GM23338 (cell line): ENCODE results near the gene CNTN1. TPM values are rescaled to one million over a fixed set of nuclear protein-coding genes. Genes with fewer than 3 reads are reported as not detected.

Experiments
- ATAC-seq: fragments of 200-7000 bp; cut with Tn5 transposase; 3 replicates; pipeline ENCODE4 v1.9.1; 2020
- DNase-seq: peaks from one replicate; pipeline ENCODE4 v3.0.0-alpha.2; 2015; ENCODE audit warnings: low spot score
- H2AFZ ChIP-seq: fragments of 200-600 bp; sonication (generic); 2 replicates; pipeline ENCODE4 v1.8.0; 2016; ENCODE audit warnings: antibody characterized with exemption, mild to moderate bottlenecking, moderate library complexity
- H3F3A ChIP-seq: fragments of 200-600 bp; sonication (generic); replicated peaks from 2 replicates; pipeline ENCODE4 v1.8.0; 2017; ENCODE audit warnings: antibody characterized with exemption, mixed run types, low read depth
- H3K27ac ChIP-seq: fragments of 200-600 bp; sonication (generic); 2 replicates; pipeline ENCODE4 v1.6.1; 2016; ENCODE audit warnings: low read depth
- H3K27me3 ChIP-seq: fragments of 200-600 bp; sonication (generic); 2 replicates; pipeline ENCODE4 v1.8.0; 2016; ENCODE audit warnings: mild to moderate bottlenecking, mixed run types, moderate library complexity; ENCODE audit not compliant: insufficient read depth
- H3K36me3 ChIP-seq: fragments of 200-600 bp; sonication (generic); 2 replicates; pipeline ENCODE4 v1.8.0; 2016; ENCODE audit warnings: mild to moderate bottlenecking; ENCODE audit not compliant: insufficient read depth
- H3K4me1 ChIP-seq: fragments of 200-600 bp; sonication (generic); 2 replicates; pipeline ENCODE4 v1.8.0; 2016; ENCODE audit warnings: mild to moderate bottlenecking, moderate library complexity; ENCODE audit not compliant: insufficient read depth
- H3K4me2 ChIP-seq: fragments of 200-600 bp; sonication (generic); 2 replicates; pipeline ENCODE4 v1.7.1; 2017; ENCODE audit warnings: mixed run types
- H3K4me3 ChIP-seq: fragments of 200-600 bp; sonication (generic); 2 replicates; pipeline ENCODE4 v1.6.1; 2016; ENCODE audit warnings: mixed run types
- H3K79me2 ChIP-seq: fragments of 200-600 bp; sonication (generic); replicated peaks from 2 replicates; pipeline ENCODE4 v1.8.0; 2017; ENCODE audit warnings: mild to moderate bottlenecking; ENCODE audit not compliant: insufficient read depth
- H3K9me2 ChIP-seq: fragments of 200-600 bp; sonication (generic); 2 replicates; pipeline ENCODE4 v1.8.0; 2017; ENCODE audit not compliant: insufficient read depth
- H4K20me1 ChIP-seq: fragments of 200-600 bp; sonication (generic); replicated peaks from 2 replicates; pipeline ENCODE4 v1.8.0; 2017; ENCODE audit warnings: mild to moderate bottlenecking; ENCODE audit not compliant: insufficient read depth
- H3K27ac Mint-ChIP-seq: 2 replicates; pipeline ENCODE4 v1.8.0; 2020; ENCODE audit warnings: inconsistent platforms, mild to moderate bottlenecking, moderate library complexity, mixed read lengths
- H3K27me3 Mint-ChIP-seq: 3 replicates; pipeline ENCODE4 v1.8.0; 2022; ENCODE audit warnings: low read depth, mild to moderate bottlenecking, moderate library complexity, mixed read lengths, inconsistent platforms; ENCODE audit not compliant: insufficient read depth, poor library complexity
- H3K36me3 Mint-ChIP-seq: 3 replicates; pipeline ENCODE4 v1.8.0; 2021; ENCODE audit warnings: low read depth, mild to moderate bottlenecking, inconsistent platforms, moderate library complexity, mixed read lengths
- H3K4me1 Mint-ChIP-seq: 3 replicates; pipeline ENCODE4 v1.8.0; 2020; ENCODE audit warnings: mild to moderate bottlenecking, inconsistent platforms, mixed read lengths
- H3K4me3 Mint-ChIP-seq: 3 replicates; pipeline ENCODE4 v1.8.0; 2021; ENCODE audit warnings: moderate library complexity, mild to moderate bottlenecking, inconsistent platforms, mixed read lengths
- H3K9me3 Mint-ChIP-seq: 3 replicates; pipeline ENCODE4 v1.8.0; 2020; ENCODE audit warnings: moderate library complexity, mild to moderate bottlenecking, inconsistent platforms, mixed read lengths
- CREB1 ChIP-seq: fragments of 250-450 bp; sonication (Bioruptor Pico); IDR thresholded peaks from 2 replicates; pipeline ENCODE4 v1.5.0; 2020; ENCODE audit warnings: low read depth, mild to moderate bottlenecking, moderate library complexity
- EZH2 ChIP-seq: fragments of 200-600 bp; sonication (generic); IDR thresholded peaks from one replicate; pipeline ENCODE4 v1.8.0; 2017; ENCODE audit warnings: antibody characterized with exemption, mild to moderate bottlenecking, low read depth; ENCODE audit not compliant: unreplicated experiment
- EZH2phosphoT487 ChIP-seq: fragments of 200-600 bp; sonication (generic); IDR thresholded peaks from one replicate; pipeline ENCODE4 v1.8.1; 2018; ENCODE audit warnings: antibody characterized with exemption; ENCODE audit not compliant: unreplicated experiment
- JUNB ChIP-seq: IDR thresholded peaks from one replicate; pipeline ENCODE4 v1.6.1; 2016; ENCODE audit warnings: antibody characterized with exemption; ENCODE audit not compliant: unreplicated experiment
- NANOG ChIP-seq: IDR thresholded peaks from 2 replicates; pipeline ENCODE4 v1.6.1; 2016; ENCODE audit warnings: antibody characterized with exemption, borderline replicate concordance
- POLR2AphosphoS5 ChIP-seq: IDR thresholded peaks from 2 replicates; pipeline ENCODE4 v1.6.1; 2016; ENCODE audit warnings: antibody characterized with exemption, low read depth
- STAT1 ChIP-seq: IDR thresholded peaks from one replicate; pipeline ENCODE4 v1.6.1; 2016; ENCODE audit warnings: antibody characterized with exemption; ENCODE audit not compliant: unreplicated experiment
- ZNF114 ChIP-seq: fragments of 250-450 bp; sonication (Bioruptor Pico); IDR thresholded peaks from 2 replicates; pipeline ENCODE4 v1.5.0; 2020; ENCODE audit warnings: mild to moderate bottlenecking, moderate library complexity
- ZNF331 ChIP-seq: fragments of 250-450 bp; sonication (Bioruptor Pico); IDR thresholded peaks from 2 replicates; pipeline ENCODE4 v1.5.0; 2020; ENCODE audit warnings: low read depth, mild to moderate bottlenecking, moderate library complexity
- polyA plus RNA-seq: library from polyadenylated mRNA; unstranded; fragments of >200 nt; fragmentation: Nextera tagmentation; extraction: Ambion mirVana; gene quantifications from 2 replicates; pipeline ENCODE4 v1.2.1, GENCODE V29; 2016
- total RNA-seq: library from RNA; depleted of rRNA; stranded (reverse); fragments of >200 nt; shearing (Covaris generic); gene quantifications from 2 replicates; pipeline ENCODE4 v1.2.3, GENCODE V29; 2014
- TF ChIP-seq, protein P1 (sequence below), 2 experiments: fragments of 200-600 bp in 1 of 2; sonication (generic) in 1 of 2; conservative IDR thresholded peaks; 2 replicates each; pipeline versions ENCODE4 v1.5.1 to v1.6.1; 2016 to 2017; ENCODE audit warnings: antibody characterized with exemption in 2 of 2, low read depth in 2 of 2, mild to moderate bottlenecking in 2 of 2, moderate library complexity in 1 of 2
- TF ChIP-seq, protein P2 (sequence below): IDR thresholded peaks from 2 replicates; pipeline ENCODE4 v1.6.1; 2016; ENCODE audit warnings: antibody characterized with exemption
- TF ChIP-seq, protein P3 (sequence below): fragments of 250-450 bp; sonication (Bioruptor Pico); IDR thresholded peaks from 2 replicates; pipeline ENCODE4 v1.5.0; 2020; ENCODE audit warnings: mild to moderate bottlenecking, moderate library complexity
- TF ChIP-seq, protein P4 (sequence below): IDR thresholded peaks from one replicate; pipeline ENCODE4 v1.6.1; 2018; ENCODE audit warnings: antibody characterized with exemption; ENCODE audit not compliant: unreplicated experiment

Gene CNTN1
- total and polyA plus RNA-seq, 2 experiments from 2014 or later: 5.0 to 27.0 TPM

DNA sequence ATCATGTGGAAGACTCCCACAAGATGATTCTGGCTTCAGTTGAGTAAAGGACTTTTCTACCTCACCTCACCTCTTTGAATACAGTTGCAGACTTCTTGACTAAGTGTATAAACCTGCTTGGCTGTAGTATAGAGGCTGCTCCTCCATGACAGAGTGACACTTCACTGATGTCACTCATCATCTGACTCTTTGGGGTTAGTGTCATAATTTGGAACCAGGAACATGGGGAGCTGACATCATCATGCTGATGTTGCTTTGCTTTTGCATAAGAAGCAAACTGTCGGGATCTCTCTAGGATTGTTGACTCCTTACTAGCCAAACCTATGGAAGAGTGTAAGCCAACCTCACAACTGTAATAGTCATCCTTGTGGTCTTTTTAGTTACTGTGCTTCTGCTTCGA, 420.7 kb downstream of the CNTN1 start:
- Histone ChIP-seq H3K4me3 (no peak overlapping the region), H3K4me2 (no peak overlapping the region), H3K27me3 (no peaks in the 10 kb centered on the region), H4K20me1 (no peaks in the 10 kb centered on the region), H3K27ac (no peak overlapping the region), H3K36me3 (no peaks in the 10 kb centered on the region), H2AFZ (no peak overlapping the region), H3K4me1 (no peaks in the 10 kb centered on the region), H3F3A (no peaks in the 10 kb centered on the region), H3K79me2 (no peaks in the 10 kb centered on the region), H3K9me2 (no peaks in the 10 kb centered on the region)
- DNase-seq: no peak
- no peaks in the 10 kb centered on the region; the same call in 1 of the 3 replicates for H3K9me3 Mint-ChIP-seq
- no peak for ATAC-seq
- peaks cover 2% of the 10 kb centered on the region for H3K27me3 Mint-ChIP-seq
- TF ChIP-seq ZNF331 (CRISPR knock-in tag) (no peak), JUNB (no peak), CREB1 (CRISPR knock-in tag) (no peak), NANOG (no peak), STAT1 (no peak), POLR2AphosphoS5 (no peak), EZH2phosphoT487 (no peak), EZH2 (no peak), ZNF114 (CRISPR knock-in tag) (no peak)
- TF ChIP-seq, protein P1, sequence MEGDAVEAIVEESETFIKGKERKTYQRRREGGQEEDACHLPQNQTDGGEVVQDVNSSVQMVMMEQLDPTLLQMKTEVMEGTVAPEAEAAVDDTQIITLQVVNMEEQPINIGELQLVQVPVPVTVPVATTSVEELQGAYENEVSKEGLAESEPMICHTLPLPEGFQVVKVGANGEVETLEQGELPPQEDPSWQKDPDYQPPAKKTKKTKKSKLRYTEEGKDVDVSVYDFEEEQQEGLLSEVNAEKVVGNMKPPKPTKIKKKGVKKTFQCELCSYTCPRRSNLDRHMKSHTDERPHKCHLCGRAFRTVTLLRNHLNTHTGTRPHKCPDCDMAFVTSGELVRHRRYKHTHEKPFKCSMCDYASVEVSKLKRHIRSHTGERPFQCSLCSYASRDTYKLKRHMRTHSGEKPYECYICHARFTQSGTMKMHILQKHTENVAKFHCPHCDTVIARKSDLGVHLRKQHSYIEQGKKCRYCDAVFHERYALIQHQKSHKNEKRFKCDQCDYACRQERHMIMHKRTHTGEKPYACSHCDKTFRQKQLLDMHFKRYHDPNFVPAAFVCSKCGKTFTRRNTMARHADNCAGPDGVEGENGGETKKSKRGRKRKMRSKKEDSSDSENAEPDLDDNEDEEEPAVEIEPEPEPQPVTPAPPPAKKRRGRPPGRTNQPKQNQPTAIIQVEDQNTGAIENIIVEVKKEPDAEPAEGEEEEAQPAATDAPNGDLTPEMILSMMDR (conservative IDR thresholded peaks at IDR 0.05; ENCODE audit: low read depth in 2 of 2): no peak
- TF ChIP-seq, protein P2, sequence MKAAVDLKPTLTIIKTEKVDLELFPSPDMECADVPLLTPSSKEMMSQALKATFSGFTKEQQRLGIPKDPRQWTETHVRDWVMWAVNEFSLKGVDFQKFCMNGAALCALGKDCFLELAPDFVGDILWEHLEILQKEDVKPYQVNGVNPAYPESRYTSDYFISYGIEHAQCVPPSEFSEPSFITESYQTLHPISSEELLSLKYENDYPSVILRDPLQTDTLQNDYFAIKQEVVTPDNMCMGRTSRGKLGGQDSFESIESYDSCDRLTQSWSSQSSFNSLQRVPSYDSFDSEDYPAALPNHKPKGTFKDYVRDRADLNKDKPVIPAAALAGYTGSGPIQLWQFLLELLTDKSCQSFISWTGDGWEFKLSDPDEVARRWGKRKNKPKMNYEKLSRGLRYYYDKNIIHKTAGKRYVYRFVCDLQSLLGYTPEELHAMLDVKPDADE: no peak
- TF ChIP-seq, protein P3, sequence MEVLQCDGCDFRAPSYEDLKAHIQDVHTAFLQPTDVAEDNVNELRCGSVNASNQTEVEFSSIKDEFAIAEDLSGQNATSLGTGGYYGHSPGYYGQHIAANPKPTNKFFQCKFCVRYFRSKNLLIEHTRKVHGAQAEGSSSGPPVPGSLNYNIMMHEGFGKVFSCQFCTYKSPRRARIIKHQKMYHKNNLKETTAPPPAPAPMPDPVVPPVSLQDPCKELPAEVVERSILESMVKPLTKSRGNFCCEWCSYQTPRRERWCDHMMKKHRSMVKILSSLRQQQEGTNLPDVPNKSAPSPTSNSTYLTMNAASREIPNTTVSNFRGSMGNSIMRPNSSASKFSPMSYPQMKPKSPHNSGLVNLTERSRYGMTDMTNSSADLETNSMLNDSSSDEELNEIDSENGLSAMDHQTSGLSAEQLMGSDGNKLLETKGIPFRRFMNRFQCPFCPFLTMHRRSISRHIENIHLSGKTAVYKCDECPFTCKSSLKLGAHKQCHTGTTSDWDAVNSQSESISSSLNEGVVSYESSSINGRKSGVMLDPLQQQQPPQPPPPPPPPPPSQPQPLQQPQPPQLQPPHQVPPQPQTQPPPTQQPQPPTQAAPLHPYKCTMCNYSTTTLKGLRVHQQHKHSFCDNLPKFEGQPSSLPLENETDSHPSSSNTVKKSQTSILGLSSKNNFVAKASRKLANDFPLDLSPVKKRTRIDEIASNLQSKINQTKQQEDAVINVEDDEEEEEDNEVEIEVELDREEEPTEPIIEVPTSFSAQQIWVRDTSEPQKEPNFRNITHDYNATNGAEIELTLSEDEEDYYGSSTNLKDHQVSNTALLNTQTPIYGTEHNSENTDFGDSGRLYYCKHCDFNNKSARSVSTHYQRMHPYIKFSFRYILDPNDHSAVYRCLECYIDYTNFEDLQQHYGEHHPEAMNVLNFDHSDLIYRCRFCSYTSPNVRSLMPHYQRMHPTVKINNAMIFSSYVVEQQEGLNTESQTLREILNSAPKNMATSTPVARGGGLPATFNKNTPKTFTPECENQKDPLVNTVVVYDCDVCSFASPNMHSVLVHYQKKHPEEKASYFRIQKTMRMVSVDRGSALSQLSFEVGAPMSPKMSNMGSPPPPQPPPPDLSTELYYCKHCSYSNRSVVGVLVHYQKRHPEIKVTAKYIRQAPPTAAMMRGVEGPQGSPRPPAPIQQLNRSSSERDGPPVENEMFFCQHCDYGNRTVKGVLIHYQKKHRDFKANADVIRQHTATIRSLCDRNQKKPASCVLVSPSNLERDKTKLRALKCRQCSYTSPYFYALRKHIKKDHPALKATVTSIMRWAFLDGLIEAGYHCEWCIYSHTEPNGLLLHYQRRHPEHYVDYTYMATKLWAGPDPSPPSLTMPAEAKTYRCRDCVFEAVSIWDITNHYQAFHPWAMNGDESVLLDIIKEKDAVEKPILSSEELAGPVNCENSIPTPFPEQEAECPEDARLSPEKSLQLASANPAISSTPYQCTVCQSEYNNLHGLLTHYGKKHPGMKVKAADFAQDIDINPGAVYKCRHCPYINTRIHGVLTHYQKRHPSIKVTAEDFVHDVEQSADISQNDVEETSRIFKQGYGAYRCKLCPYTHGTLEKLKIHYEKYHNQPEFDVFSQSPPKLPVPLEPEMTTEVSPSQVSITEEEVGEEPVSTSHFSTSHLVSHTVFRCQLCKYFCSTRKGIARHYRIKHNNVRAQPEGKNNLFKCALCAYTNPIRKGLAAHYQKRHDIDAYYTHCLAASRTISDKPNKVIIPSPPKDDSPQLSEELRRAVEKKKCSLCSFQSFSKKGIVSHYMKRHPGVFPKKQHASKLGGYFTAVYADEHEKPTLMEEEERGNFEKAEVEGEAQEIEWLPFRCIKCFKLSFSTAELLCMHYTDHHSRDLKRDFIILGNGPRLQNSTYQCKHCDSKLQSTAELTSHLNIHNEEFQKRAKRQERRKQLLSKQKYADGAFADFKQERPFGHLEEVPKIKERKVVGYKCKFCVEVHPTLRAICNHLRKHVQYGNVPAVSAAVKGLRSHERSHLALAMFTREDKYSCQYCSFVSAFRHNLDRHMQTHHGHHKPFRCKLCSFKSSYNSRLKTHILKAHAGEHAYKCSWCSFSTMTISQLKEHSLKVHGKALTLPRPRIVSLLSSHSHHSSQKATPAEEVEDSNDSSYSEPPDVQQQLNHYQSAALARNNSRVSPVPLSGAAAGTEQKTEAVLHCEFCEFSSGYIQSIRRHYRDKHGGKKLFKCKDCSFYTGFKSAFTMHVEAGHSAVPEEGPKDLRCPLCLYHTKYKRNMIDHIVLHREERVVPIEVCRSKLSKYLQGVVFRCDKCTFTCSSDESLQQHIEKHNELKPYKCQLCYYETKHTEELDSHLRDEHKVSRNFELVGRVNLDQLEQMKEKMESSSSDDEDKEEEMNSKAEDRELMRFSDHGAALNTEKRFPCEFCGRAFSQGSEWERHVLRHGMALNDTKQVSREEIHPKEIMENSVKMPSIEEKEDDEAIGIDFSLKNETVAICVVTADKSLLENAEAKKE (CRISPR knock-in tag): no peak
- TF ChIP-seq, protein P4, sequence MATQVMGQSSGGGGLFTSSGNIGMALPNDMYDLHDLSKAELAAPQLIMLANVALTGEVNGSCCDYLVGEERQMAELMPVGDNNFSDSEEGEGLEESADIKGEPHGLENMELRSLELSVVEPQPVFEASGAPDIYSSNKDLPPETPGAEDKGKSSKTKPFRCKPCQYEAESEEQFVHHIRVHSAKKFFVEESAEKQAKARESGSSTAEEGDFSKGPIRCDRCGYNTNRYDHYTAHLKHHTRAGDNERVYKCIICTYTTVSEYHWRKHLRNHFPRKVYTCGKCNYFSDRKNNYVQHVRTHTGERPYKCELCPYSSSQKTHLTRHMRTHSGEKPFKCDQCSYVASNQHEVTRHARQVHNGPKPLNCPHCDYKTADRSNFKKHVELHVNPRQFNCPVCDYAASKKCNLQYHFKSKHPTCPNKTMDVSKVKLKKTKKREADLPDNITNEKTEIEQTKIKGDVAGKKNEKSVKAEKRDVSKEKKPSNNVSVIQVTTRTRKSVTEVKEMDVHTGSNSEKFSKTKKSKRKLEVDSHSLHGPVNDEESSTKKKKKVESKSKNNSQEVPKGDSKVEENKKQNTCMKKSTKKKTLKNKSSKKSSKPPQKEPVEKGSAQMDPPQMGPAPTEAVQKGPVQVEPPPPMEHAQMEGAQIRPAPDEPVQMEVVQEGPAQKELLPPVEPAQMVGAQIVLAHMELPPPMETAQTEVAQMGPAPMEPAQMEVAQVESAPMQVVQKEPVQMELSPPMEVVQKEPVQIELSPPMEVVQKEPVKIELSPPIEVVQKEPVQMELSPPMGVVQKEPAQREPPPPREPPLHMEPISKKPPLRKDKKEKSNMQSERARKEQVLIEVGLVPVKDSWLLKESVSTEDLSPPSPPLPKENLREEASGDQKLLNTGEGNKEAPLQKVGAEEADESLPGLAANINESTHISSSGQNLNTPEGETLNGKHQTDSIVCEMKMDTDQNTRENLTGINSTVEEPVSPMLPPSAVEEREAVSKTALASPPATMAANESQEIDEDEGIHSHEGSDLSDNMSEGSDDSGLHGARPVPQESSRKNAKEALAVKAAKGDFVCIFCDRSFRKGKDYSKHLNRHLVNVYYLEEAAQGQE: no peak
- no peak overlapping the region for H3K27ac Mint-ChIP-seq
- H3K36me3 Mint-ChIP-seq: no peaks in the 10 kb centered on the region
- no peak overlapping the region for H3K4me3 Mint-ChIP-seq
- no peaks in the 10 kb centered on the region for H3K4me1 Mint-ChIP-seq
